Neural progenitor cell (in vitro differentiated cells): Measurements from ENCODE around the gene CCNC. TPM values are rescaled to one million over a fixed set of nuclear protein-coding genes. Genes with fewer than 3 reads are reported as not detected.
A peak's percentile ranks its signal among the peaks of the same experiment; 100 is the strongest.

Experiments used
- DNase-seq: peaks from one replicate; pipeline ENCODE4 v3.0.0-alpha.2; 2016; ENCODE audit warnings: low spot score
- H2AFZ ChIP-seq: fragments of 200-600 bp; sonication (generic); replicated peaks from 2 replicates; pipeline ENCODE4 v1.6.1; 2016; ENCODE audit warnings: antibody characterized with exemption
- H3F3A ChIP-seq: fragments of 200-600 bp; sonication (generic); 2 replicates; pipeline ENCODE4 v1.6.1; 2016; ENCODE audit warnings: antibody characterized with exemption, low read depth
- H3K27ac ChIP-seq: fragments of 200-600 bp; sonication (generic); 2 replicates; pipeline ENCODE4 v1.5.1; 2016; ENCODE audit warnings: mild to moderate bottlenecking
- H3K27me3 ChIP-seq: fragments of 200-600 bp; sonication (generic); 2 replicates; pipeline ENCODE4 v1.6.1; 2016; ENCODE audit warnings: mild to moderate bottlenecking, moderate library complexity
- H3K36me3 ChIP-seq: fragments of 200-600 bp; sonication (generic); 2 replicates; pipeline ENCODE4 v1.5.1; 2016
- H3K4me1 ChIP-seq: fragments of 200-600 bp; sonication (generic); 2 replicates; pipeline ENCODE4 v1.6.1; 2016; ENCODE audit warnings: mixed run types
- H3K4me2 ChIP-seq: fragments of 200-600 bp; sonication (generic); 2 replicates; pipeline ENCODE4 v1.6.1; 2016
- H3K4me3 ChIP-seq: fragments of 200-600 bp; sonication (generic); 2 replicates; pipeline ENCODE4 v1.5.1; 2016
- H3K79me2 ChIP-seq: fragments of 200-600 bp; sonication (generic); 2 replicates; pipeline ENCODE4 v1.6.1; 2016; ENCODE audit warnings: low read depth
- H3K9ac ChIP-seq: fragments of 200-600 bp; sonication (generic); 2 replicates; pipeline ENCODE4 v1.6.1; 2016
- H3K9me3 ChIP-seq: fragments of 200-600 bp; sonication (generic); 2 replicates; pipeline ENCODE4 v1.5.1; 2016; ENCODE audit warnings: low read depth
- H4K20me1 ChIP-seq: fragments of 200-600 bp; sonication (generic); 2 replicates; pipeline ENCODE4 v1.6.1; 2016; ENCODE audit warnings: low read depth
- H3K27ac Mint-ChIP-seq: 3 replicates; pipeline ENCODE4 v1.8.0; 2021; ENCODE audit warnings: mixed read lengths
- H3K27me3 Mint-ChIP-seq: 2 replicates; pipeline ENCODE4 v1.8.0; 2022; ENCODE audit warnings: low read depth, mild to moderate bottlenecking, inconsistent platforms, moderate library complexity, mixed read lengths; ENCODE audit not compliant: insufficient read depth
- H3K36me3 Mint-ChIP-seq: 3 replicates; pipeline ENCODE4 v1.8.0; 2021; ENCODE audit warnings: mixed read lengths
- H3K4me1 Mint-ChIP-seq: 3 replicates; pipeline ENCODE4 v1.8.0; 2021; ENCODE audit warnings: mixed read lengths
- H3K4me3 Mint-ChIP-seq: 3 replicates; pipeline ENCODE4 v1.8.0; 2021; ENCODE audit warnings: mild to moderate bottlenecking, moderate library complexity, mixed read lengths
- H3K9me3 Mint-ChIP-seq: 3 replicates; pipeline ENCODE4 v1.8.0; 2020; ENCODE audit warnings: mixed read lengths
- EZH2 ChIP-seq: fragments of 200-600 bp; sonication (generic); IDR thresholded peaks from 2 replicates; pipeline ENCODE4 v1.6.1; 2017; ENCODE audit warnings: antibody characterized with exemption, mild to moderate bottlenecking, moderate library complexity
- EZH2phosphoT487 ChIP-seq: fragments of 200-600 bp; sonication (generic); IDR thresholded peaks from 2 replicates; pipeline ENCODE4 v1.6.1; 2017; ENCODE audit warnings: antibody characterized with exemption
- total RNA-seq: library from RNA; depleted of rRNA; stranded (reverse); fragments of >200 nt; gene quantifications from 2 replicates; pipeline ENCODE4 v1.2.3, GENCODE V29; 2015; ENCODE audit warnings: low replicate concordance
- TF ChIP-seq, protein P1 (sequence below): fragments of 200-600 bp; sonication (generic); IDR thresholded peaks from 2 replicates; pipeline ENCODE4 v1.5.1; 2017; ENCODE audit warnings: antibody characterized with exemption, mild to moderate bottlenecking

The CCNC gene
- total RNA-seq, 1 donor from 2014 or later = 157 TPM

GRCh38 chr6:99592900-99593299 lies 24.4 kb upstream of the CCNC start:
- H3K27me3 ChIP-seq = peaks cover 100% of the 10 kb centered on the region
- Mint-ChIP-seq H3K27ac (no peak overlapping the region), H3K4me1 (peaks cover 16% of the 10 kb centered on the region), H3K36me3 (no peaks in the 10 kb centered on the region), H3K27me3 (peaks cover 84% of the 10 kb centered on the region), H3K4me3 (no peak overlapping the region), H3K9me3 (peaks cover 4% of the 10 kb centered on the region)
- no peak overlapping the region for H3K4me3 ChIP-seq
- TF ChIP-seq, protein P1, sequence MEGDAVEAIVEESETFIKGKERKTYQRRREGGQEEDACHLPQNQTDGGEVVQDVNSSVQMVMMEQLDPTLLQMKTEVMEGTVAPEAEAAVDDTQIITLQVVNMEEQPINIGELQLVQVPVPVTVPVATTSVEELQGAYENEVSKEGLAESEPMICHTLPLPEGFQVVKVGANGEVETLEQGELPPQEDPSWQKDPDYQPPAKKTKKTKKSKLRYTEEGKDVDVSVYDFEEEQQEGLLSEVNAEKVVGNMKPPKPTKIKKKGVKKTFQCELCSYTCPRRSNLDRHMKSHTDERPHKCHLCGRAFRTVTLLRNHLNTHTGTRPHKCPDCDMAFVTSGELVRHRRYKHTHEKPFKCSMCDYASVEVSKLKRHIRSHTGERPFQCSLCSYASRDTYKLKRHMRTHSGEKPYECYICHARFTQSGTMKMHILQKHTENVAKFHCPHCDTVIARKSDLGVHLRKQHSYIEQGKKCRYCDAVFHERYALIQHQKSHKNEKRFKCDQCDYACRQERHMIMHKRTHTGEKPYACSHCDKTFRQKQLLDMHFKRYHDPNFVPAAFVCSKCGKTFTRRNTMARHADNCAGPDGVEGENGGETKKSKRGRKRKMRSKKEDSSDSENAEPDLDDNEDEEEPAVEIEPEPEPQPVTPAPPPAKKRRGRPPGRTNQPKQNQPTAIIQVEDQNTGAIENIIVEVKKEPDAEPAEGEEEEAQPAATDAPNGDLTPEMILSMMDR = no peak
- TF ChIP-seq EZH2 (no peak), EZH2phosphoT487 (no peak)
- no peak for DNase-seq
- no peak overlapping the region for H2AFZ ChIP-seq
- H4K20me1 ChIP-seq = peaks cover 49% of the 10 kb centered on the region
- peaks cover 13% of the 10 kb centered on the region for H3F3A ChIP-seq
- no peak overlapping the region for H3K9ac ChIP-seq
- H3K36me3 ChIP-seq = no peaks in the 10 kb centered on the region
- no peak overlapping the region for H3K27ac ChIP-seq
- no peak overlapping the region for H3K4me2 ChIP-seq
- no peaks in the 10 kb centered on the region for H3K79me2 ChIP-seq
- peaks cover 3% of the 10 kb centered on the region for H3K4me1 ChIP-seq
- H3K9me3 ChIP-seq = no peaks in the 10 kb centered on the region

DNA sequence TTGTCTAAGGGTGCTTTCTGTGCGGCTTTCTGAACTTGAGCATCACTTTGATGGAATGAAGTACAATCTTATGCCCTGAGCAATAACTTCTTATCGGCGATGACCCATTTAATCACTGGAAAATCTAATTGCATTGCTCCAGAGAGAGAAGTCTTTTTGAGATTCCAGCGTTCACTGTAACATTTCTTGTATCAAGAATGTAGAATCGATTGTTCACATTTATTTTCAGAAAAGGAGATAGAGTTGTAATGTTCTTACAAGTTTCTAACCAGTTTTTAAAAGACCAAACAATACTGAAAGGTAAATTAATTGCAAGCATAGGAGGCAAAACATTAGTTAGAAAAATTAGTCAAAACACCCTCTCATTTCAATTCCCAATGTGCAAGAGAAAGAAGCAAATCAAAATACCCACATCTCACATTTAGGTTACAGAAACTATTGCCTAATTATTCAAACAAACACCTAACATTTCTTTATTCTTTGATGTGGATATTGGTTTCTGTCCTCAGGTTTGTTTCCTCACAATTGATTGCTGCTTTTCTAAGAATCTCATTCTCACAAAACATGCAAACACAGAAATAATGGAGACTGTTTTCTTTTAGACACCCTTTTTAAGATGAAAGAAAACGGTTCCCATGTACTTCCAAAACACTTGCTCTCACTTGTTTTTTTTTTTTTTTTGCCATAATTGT lies 23.4 kb upstream of the CCNC start:
- Mint-ChIP-seq H3K27me3 (peaks cover 82% of the 10 kb centered on the region), H3K4me3 (no peak overlapping the region), H3K9me3 (peaks cover 4% of the 10 kb centered on the region), H3K27ac (no peak overlapping the region), H3K4me1 (peaks cover 16% of the 10 kb centered on the region), H3K36me3 (no peaks in the 10 kb centered on the region)
- Histone ChIP-seq H3F3A (peaks cover 13% of the 10 kb centered on the region), H3K4me2 (peak overlapping the region; percentile 67), H3K4me1 (peaks cover 3% of the 10 kb centered on the region), H3K9ac (no peak overlapping the region), H4K20me1 (peaks cover 54% of the 10 kb centered on the region), H2AFZ (no peak overlapping the region), H3K27ac (no peak overlapping the region), H3K36me3 (no peaks in the 10 kb centered on the region), H3K4me3 (no peak overlapping the region), H3K9me3 (no peaks in the 10 kb centered on the region), H3K79me2 (no peaks in the 10 kb centered on the region), H3K27me3 (peaks cover 97% of the 10 kb centered on the region)
- TF ChIP-seq EZH2 (no peak), EZH2phosphoT487 (no peak)
- TF ChIP-seq, protein P1 = no peak
- no peak for DNase-seq

GRCh38 chr6:99590728-99591672 lies 22.5 kb upstream of the CCNC start:
- peaks cover 94% of the 10 kb centered on the region for H3K27me3 ChIP-seq
- Mint-ChIP-seq H3K9me3 (peaks cover 4% of the 10 kb centered on the region), H3K27ac (no peak overlapping the region), H3K4me3 (no peak overlapping the region), H3K36me3 (no peaks in the 10 kb centered on the region), H3K4me1 (peaks cover 16% of the 10 kb centered on the region), H3K27me3 (peaks cover 77% of the 10 kb centered on the region)
- peak overlapping the region; percentile 9 for H3K4me3 ChIP-seq
- no peak overlapping the region for H2AFZ ChIP-seq
- no peaks in the 10 kb centered on the region for H3K79me2 ChIP-seq
- H3K4me2 ChIP-seq = peak overlapping the region; percentile 67
- H4K20me1 ChIP-seq = peaks cover 54% of the 10 kb centered on the region
- no peak overlapping the region for H3K27ac ChIP-seq
- peaks cover 13% of the 10 kb centered on the region for H3F3A ChIP-seq
- H3K4me1 ChIP-seq = peaks cover 3% of the 10 kb centered on the region
- H3K9me3 ChIP-seq = no peaks in the 10 kb centered on the region
- H3K9ac ChIP-seq = no peak overlapping the region
- TF ChIP-seq EZH2 (peak; percentile 95), EZH2phosphoT487 (peak; percentile 96)
- TF ChIP-seq, protein P1 = no peak
- DNase-seq = peak; percentile 66
- H3K36me3 ChIP-seq = no peaks in the 10 kb centered on the region
